MCF 10A (cell line): ENCODE measurements around the gene UBXN11. TPM values are rescaled to one million over a fixed set of nuclear protein-coding genes. Genes with fewer than 3 reads are reported as not detected.

Source experiments
- BruUV-seq: library from RNA; stranded (reverse); fragments of 400-500 nt; replicated peaks from 2 replicates; lab custom pipeline; 2021; lab: Mats Ljungman, UMichigan
- CTCF ChIA-PET: fragments of 300-600 bp; sonication (Branson Sonifier 250); formaldehyde crosslinking; extraction: SDS; loops from one replicate; lab custom pipeline; 2021; ENCODE audit warnings: antibody characterized with exemption, inconsistent platforms; lab: Yijun Ruan, JAX
- POLR2A ChIA-PET: fragments of 300-600, 350-650 bp; sonication (Branson Sonifier 250); formaldehyde crosslinking; extraction: SDS; loops from one replicate; lab custom pipeline; 2020; ENCODE audit warnings: antibody characterized with exemption, inconsistent platforms; lab: Yijun Ruan, JAX
- DNase-seq: peaks from one replicate; pipeline ENCODE4 v3.0.0-alpha.2; 2018; ENCODE audit not compliant: unreplicated experiment
- H3K27ac Mint-ChIP-seq: one replicate; pipeline ENCODE4 v1.8.0; 2022; ENCODE audit warnings: mild to moderate bottlenecking, low read depth, mixed read lengths; ENCODE audit not compliant: unreplicated experiment
- H3K27me3 Mint-ChIP-seq: one replicate; pipeline ENCODE4 v1.8.0; 2022; ENCODE audit warnings: mixed read lengths; ENCODE audit not compliant: insufficient read depth, unreplicated experiment
- H3K36me3 Mint-ChIP-seq: one replicate; pipeline ENCODE4 v1.8.0; 2022; ENCODE audit warnings: mild to moderate bottlenecking, moderate library complexity, mixed read lengths; ENCODE audit not compliant: insufficient read depth, unreplicated experiment
- H3K4me1 Mint-ChIP-seq: one replicate; pipeline ENCODE4 v1.8.0; 2022; ENCODE audit warnings: mixed read lengths; ENCODE audit not compliant: insufficient read depth, unreplicated experiment
- H3K4me3 Mint-ChIP-seq: one replicate; pipeline ENCODE4 v1.8.0; 2022; ENCODE audit warnings: mild to moderate bottlenecking, moderate library complexity, mixed read lengths; ENCODE audit not compliant: unreplicated experiment
- H3K9me3 Mint-ChIP-seq: one replicate; pipeline ENCODE4 v1.8.0; 2022; ENCODE audit warnings: mixed read lengths; ENCODE audit not compliant: unreplicated experiment
- CTCF ChIP-seq: fragments of 200-600 bp; IDR thresholded peaks from one replicate; pipeline ENCODE4 v1.8.0; 2022; ENCODE audit warnings: antibody characterized with exemption, mild to moderate bottlenecking; ENCODE audit not compliant: unreplicated experiment
- intact Hi-C: fragments of 100-400 bp; cut with micrococcal nuclease; formaldehyde crosslinking; loops from 2 replicates; pipeline ENCODE4 v1.14.1; 2022
- total RNA-seq: library from RNA; stranded (reverse); gene quantifications from 2 replicates; pipeline ENCODE4 v1.2.3, GENCODE V29; 2022

The UBXN11 gene
- total RNA-seq, 1 experiment from 2014 or later: 17.7 TPM

- TF ChIP-seq CTCF: no peak
- Mint-ChIP-seq H3K9me3 (no peaks in the 10 kb centered on the region), H3K27ac (no peak overlapping the region), H3K36me3 (peaks cover 7% of the 10 kb centered on the region), H3K4me1 (peaks cover 26% of the 10 kb centered on the region), H3K27me3 (no peaks in the 10 kb centered on the region), H3K4me3 (no peak overlapping the region)
- ChIA-PET CTCF (interaction anchor here (1.5 to 2.6 kb wide), 2 partner anchors 110 to 130 kb away, joined by 3 to 16 read pairs; no protein-coding TSS in a partner anchor), POLR2A (interaction anchor here (0.6 kb wide), 1 partner anchor 50 kb away, joined by 5 read pairs; no protein-coding TSS in a partner anchor)
- no peak for DNase-seq
- BruUV-seq: no TSS peak
- intact Hi-C loops: no loop called here
These were observed 19.3 kb downstream of the UBXN11 start for GRCh38 chr1:26287033-26287711.

DNA sequence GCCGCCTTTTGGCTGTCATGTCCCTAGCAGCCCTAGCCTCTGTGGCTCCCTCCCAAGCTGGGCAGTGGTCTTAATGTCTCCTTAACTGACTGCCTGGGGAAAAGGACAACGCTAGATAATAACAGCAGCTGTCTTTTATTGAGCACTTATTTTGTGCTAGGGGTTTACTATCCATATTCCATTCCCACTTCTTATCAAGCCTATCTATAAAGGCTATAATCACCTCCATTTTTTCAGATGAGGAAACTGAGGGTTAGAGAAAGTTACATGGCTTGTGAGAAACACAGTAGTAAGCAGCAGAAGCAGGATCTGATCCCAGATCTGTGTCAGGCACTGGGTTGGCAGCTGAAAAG lies 20.4 kb downstream of the UBXN11 start:
- Mint-ChIP-seq H3K27ac (no peak overlapping the region), H3K4me3 (no peak overlapping the region), H3K27me3 (no peaks in the 10 kb centered on the region), H3K9me3 (no peaks in the 10 kb centered on the region), H3K4me1 (peaks cover 33% of the 10 kb centered on the region), H3K36me3 (peaks cover 14% of the 10 kb centered on the region)
- no peak for TF ChIP-seq CTCF
- ChIA-PET POLR2A (interaction anchor here (1.8 kb wide), 1 partner anchor 15 kb away, joined by 5 read pairs; no protein-coding TSS in a partner anchor), CTCF (interaction anchor here (0.6 to 2.7 kb wide), 14 partner anchors 9 to 456 kb away, joined by 3 to 21 read pairs (median 7); partner anchors contain the start of gene UBXN11)
- intact Hi-C loops: no loop called here
- no TSS peak for BruUV-seq
- DNase-seq: no peak

DNA sequence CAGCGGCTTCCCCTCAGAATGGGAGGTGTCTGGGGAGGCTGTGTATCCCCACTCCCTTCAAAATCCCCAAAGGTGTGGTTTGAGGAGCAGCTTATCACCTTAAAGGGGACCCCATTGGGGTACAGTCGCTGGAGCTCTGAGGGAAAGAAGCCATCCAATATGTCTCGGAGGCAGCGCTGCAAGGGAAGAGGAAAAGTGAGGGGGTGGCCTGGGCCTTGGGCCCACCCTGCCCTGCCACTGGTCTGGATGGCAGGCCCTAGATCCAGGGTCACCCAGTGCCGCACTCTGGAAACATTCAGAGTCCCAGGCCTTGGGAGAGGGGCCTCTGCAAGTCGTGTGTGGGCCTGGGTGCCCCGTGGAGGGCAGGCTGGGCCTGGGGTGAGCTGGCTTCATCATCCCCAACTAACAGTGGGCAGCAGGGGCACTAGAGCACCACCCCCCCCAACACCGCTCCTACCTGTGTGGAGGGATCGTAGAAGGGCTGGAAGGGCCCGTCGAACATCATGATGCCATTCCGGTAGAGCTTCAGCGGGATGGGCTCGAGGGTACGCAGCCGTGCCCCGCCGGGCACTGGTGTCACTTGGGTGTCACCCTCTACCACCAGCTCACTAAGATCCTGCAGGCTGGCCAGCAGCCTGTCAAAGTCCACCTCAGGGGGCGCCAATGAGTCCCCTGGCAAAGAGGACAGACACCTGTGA lies 20.9 kb downstream of the UBXN11 start:
- Mint-ChIP-seq H3K9me3 (no peaks in the 10 kb centered on the region), H3K27ac (peak overlapping the region; percentile 8), H3K36me3 (peaks cover 19% of the 10 kb centered on the region), H3K4me3 (no peak overlapping the region), H3K27me3 (no peaks in the 10 kb centered on the region), H3K4me1 (peaks cover 38% of the 10 kb centered on the region)
- POLR2A ChIA-PET: interaction anchor here (0.7 to 1.8 kb wide), 5 partner anchors 15 to 132 kb away, joined by 3 to 5 read pairs (median 3); partner anchors contain the start of gene ZNF593
- no TSS peak for BruUV-seq
- intact Hi-C loops: loop anchor here (1.0 kb wide), 2 partner anchors 36 to 106 kb away; no protein-coding TSS in a partner anchor
- DNase-seq: peak; percentile 49
- peak; percentile 33 for TF ChIP-seq CTCF
- CTCF ChIA-PET: interaction anchor here (0.6 to 2.7 kb wide), 25 partner anchors 9 to 155 kb away, joined by 3 to 21 read pairs (median 3); partner anchors contain the start of genes UBXN11 and ZNF593
